KMS-11 (cell line): ENCODE measurements around the gene LRRTM4.

Experiments used
- H2AFZ ChIP-seq: fragments of 200-600 bp; sonication (generic); 2 replicates; pipeline ENCODE4 v1.6.1; 2016; ENCODE audit warnings: antibody characterized with exemption, mixed run types, low read depth
- H3K27ac ChIP-seq: fragments of 200-600 bp; sonication (generic); 2 replicates; pipeline ENCODE4 v1.6.1; 2016; ENCODE audit warnings: mild to moderate bottlenecking, mixed run types
- H3K27me3 ChIP-seq: fragments of 200-600 bp; sonication (generic); 2 replicates; pipeline ENCODE4 v1.6.1; 2017; ENCODE audit warnings: mild to moderate bottlenecking, low read depth, mixed run types, moderate library complexity; ENCODE audit not compliant: insufficient read depth
- H3K36me3 ChIP-seq: fragments of 200-600 bp; sonication (generic); 2 replicates; pipeline ENCODE4 v1.6.1; 2017; ENCODE audit warnings: mild to moderate bottlenecking, mixed run types; ENCODE audit not compliant: insufficient read depth
- H3K4me1 ChIP-seq: fragments of 200-600 bp; sonication (generic); 2 replicates; pipeline ENCODE4 v1.6.1; 2016; ENCODE audit warnings: mild to moderate bottlenecking, low read depth, mixed run types; ENCODE audit not compliant: poor library complexity, severe bottlenecking
- H3K4me2 ChIP-seq: fragments of 200-600 bp; sonication (generic); 2 replicates; pipeline ENCODE4 v1.7.0; 2016; ENCODE audit warnings: mild to moderate bottlenecking, mixed run types
- H3K4me3 ChIP-seq: fragments of 200-600 bp; sonication (generic); IDR thresholded peaks from 2 replicates; pipeline ENCODE4 v1.6.1; 2017; ENCODE audit warnings: low read depth, low read length, mixed read lengths; ENCODE audit not compliant: insufficient read depth
- H3K79me2 ChIP-seq: fragments of 200-600 bp; sonication (generic); 2 replicates; pipeline ENCODE4 v1.6.1; 2016; ENCODE audit warnings: low read depth, mixed run types; ENCODE audit not compliant: insufficient read depth
- H3K9ac ChIP-seq: fragments of 200-600 bp; sonication (generic); 2 replicates; pipeline ENCODE4 v1.6.1; 2016; ENCODE audit warnings: mild to moderate bottlenecking, mixed run types
- H4K20me1 ChIP-seq: fragments of 200-600 bp; sonication (generic); 2 replicates; pipeline ENCODE4 v1.6.1; 2016; ENCODE audit warnings: mild to moderate bottlenecking, mixed run types; ENCODE audit not compliant: insufficient read depth
- CTCF ChIP-seq: fragments of 200-600 bp; sonication (generic); conservative IDR thresholded peaks from 2 replicates; pipeline ENCODE4 v1.6.1; 2017; ENCODE audit warnings: low read depth, mild to moderate bottlenecking, antibody characterized with exemption, low read length, moderate library complexity, mixed read lengths

LRRTM4 gene

GRCh38 chr2:76867854-76868253, 654.3 kb downstream of the LRRTM4 start:
- no peaks in the 10 kb centered on the region for H4K20me1 ChIP-seq
- no peaks in the 10 kb centered on the region for H3K36me3 ChIP-seq
- no peak overlapping the region for H3K9ac ChIP-seq
- H3K4me3 ChIP-seq: no peak overlapping the region
- H3K79me2 ChIP-seq: no peaks in the 10 kb centered on the region
- no peaks in the 10 kb centered on the region for H3K4me1 ChIP-seq
- no peak overlapping the region for H2AFZ ChIP-seq
- no peak for TF ChIP-seq CTCF
- no peak overlapping the region for H3K27ac ChIP-seq
- H3K27me3 ChIP-seq: no peaks in the 10 kb centered on the region
- H3K4me2 ChIP-seq: no peak overlapping the region

GRCh38 chr2:76866464-76866863, 655.7 kb downstream of the LRRTM4 start:
- H3K4me1 ChIP-seq: peaks cover 11% of the 10 kb centered on the region
- TF ChIP-seq CTCF: no peak
- no peak overlapping the region for H2AFZ ChIP-seq
- H3K9ac ChIP-seq: no peak overlapping the region
- H3K4me3 ChIP-seq: no peak overlapping the region
- H3K79me2 ChIP-seq: no peaks in the 10 kb centered on the region
- H4K20me1 ChIP-seq: no peaks in the 10 kb centered on the region
- H3K36me3 ChIP-seq: no peaks in the 10 kb centered on the region
- no peaks in the 10 kb centered on the region for H3K27me3 ChIP-seq
- no peak overlapping the region for H3K4me2 ChIP-seq
- H3K27ac ChIP-seq: no peak overlapping the region

- no peak for TF ChIP-seq CTCF
- Histone ChIP-seq H3K27ac (no peak overlapping the region), H3K27me3 (no peaks in the 10 kb centered on the region), H3K4me2 (no peak overlapping the region), H3K9ac (no peak overlapping the region), H3K4me3 (no peak overlapping the region), H4K20me1 (no peaks in the 10 kb centered on the region), H3K79me2 (no peaks in the 10 kb centered on the region), H3K36me3 (no peaks in the 10 kb centered on the region), H2AFZ (no peak overlapping the region), H3K4me1 (peaks cover 21% of the 10 kb centered on the region)
Observed at GRCh38 chr2:76862901-76863300, 659.3 kb downstream of the LRRTM4 start.

GRCh38 chr2:76861708-76862107, 660.5 kb downstream of the LRRTM4 start:
- H3K9ac ChIP-seq: no peak overlapping the region
- TF ChIP-seq CTCF: no peak
- no peak overlapping the region for H3K27ac ChIP-seq

More at GRCh38 chr2:76861708-76862107, 660.5 kb downstream of the LRRTM4 start:
- Histone ChIP-seq H4K20me1 (no peaks in the 10 kb centered on the region), H2AFZ (no peak overlapping the region; the same call in 1 of the 2 replicates), H3K4me3 (no peak overlapping the region), H3K4me2 (peak overlapping the region; percentile 19), H3K27me3 (no peaks in the 10 kb centered on the region), H3K4me1 (peaks cover 21% of the 10 kb centered on the region), H3K79me2 (no peaks in the 10 kb centered on the region), H3K36me3 (no peaks in the 10 kb centered on the region)
